ENCODE measurements around the gene TUBA4A. TPM values are rescaled to one million over a fixed set of nuclear protein-coding genes. Genes with fewer than 3 reads are reported as not detected.

TUBA4A gene
- total RNA-seq, 4 donors from 2014 or later = 26.9 to 74.0 (median 50.3) TPM

GRCh38 chr2:219214786-219215185 is 38.9 kb downstream of the TUBA4A start:
- DNase-seq (ENCODE audit: low spot score) (no peak), ATAC-seq (ENCODE audit: low FRiP score) (no peak)
- no peak for TF ChIP-seq CTCF (IDR thresholded peaks at IDR 0.05)

GRCh38 chr2:219214141-219214540 is 39.6 kb downstream of the TUBA4A start:
- no peak for ATAC-seq (ENCODE audit: low FRiP score)
- TF ChIP-seq CTCF (IDR thresholded peaks at IDR 0.05) = no peak
- DNase-seq (ENCODE audit: low spot score) = no peak

- ATAC-seq (ENCODE audit: low FRiP score) (no peak), DNase-seq (ENCODE audit: low spot score) (no peak)
- TF ChIP-seq CTCF (IDR thresholded peaks at IDR 0.05) = no peak
These were observed 40.1 kb downstream of the TUBA4A start for GRCh38 chr2:219213486-219214071.

- ATAC-seq (ENCODE audit: low FRiP score) (no peak), DNase-seq (ENCODE audit: low spot score) (no peak)
- TF ChIP-seq CTCF (IDR thresholded peaks at IDR 0.05) = no peak
These were observed 40.7 kb downstream of the TUBA4A start for GRCh38 chr2:219213026-219213415.

GRCh38 chr2:219210886-219211362 is 42.8 kb downstream of the TUBA4A start:
- no peak for DNase-seq (ENCODE audit: low spot score)
- no peak for TF ChIP-seq CTCF (IDR thresholded peaks at IDR 0.05)
- no peak for ATAC-seq (ENCODE audit: low FRiP score)

GRCh38 chr2:219210196-219210885 is 43.4 kb downstream of the TUBA4A start:
- DNase-seq (ENCODE audit: low spot score) = no peak
- no peak for ATAC-seq (ENCODE audit: low FRiP score)
- TF ChIP-seq CTCF (IDR thresholded peaks at IDR 0.05) = no peak
